CD8-positive, alpha-beta memory T cell (primary cell): Measurements from ENCODE around the gene POC1A. TPM values are rescaled to one million over a fixed set of nuclear protein-coding genes. Genes with fewer than 3 reads are reported as not detected.
"Not testable (repeated sequence)": the region's sequence is repeated elsewhere in the genome, so short reads cannot be mapped to it uniquely, and the experiment has no call there.

ENCODE experiments used
- CTCF ChIA-PET: fragments of 350-600 bp; sonication (Branson Sonifier 250); formaldehyde crosslinking; loops from one replicate; lab custom pipeline; 2021; ENCODE audit warnings: antibody characterized with exemption; lab: Charles Lee
- POLR2A ChIA-PET: fragments of 350-600 bp; sonication (Branson Sonifier 250); formaldehyde crosslinking; loops from one replicate; lab custom pipeline; 2021; ENCODE audit warnings: antibody characterized with exemption; lab: Charles Lee
- DNase-seq, 5 donors: peaks; one replicate each; pipeline versions ENCODE4 v3.0.0 to v3.0.0-alpha.2; 2020 to 2022; ENCODE audit warnings: mixed read lengths in 1 of 5
- H3K27ac ChIP-seq: one replicate; pipeline ENCODE4 v1.7.0; 2013; ENCODE audit warnings: low read depth, mild to moderate bottlenecking, low read length, moderate library complexity
- H3K27me3 ChIP-seq: 2 replicates; pipeline ENCODE4 v1.7.0; 2013; ENCODE audit warnings: low read length, mild to moderate bottlenecking; ENCODE audit not compliant: insufficient read depth, poor library complexity, severe bottlenecking
- H3K36me3 ChIP-seq: 2 replicates; pipeline ENCODE4 v1.7.0; 2013; ENCODE audit warnings: mild to moderate bottlenecking, low read length, moderate library complexity; ENCODE audit not compliant: insufficient read depth
- H3K4me1 ChIP-seq: 2 replicates; pipeline ENCODE4 v1.7.0; 2013; ENCODE audit warnings: mild to moderate bottlenecking, low read length, moderate library complexity; ENCODE audit not compliant: insufficient read depth
- H3K4me3 ChIP-seq: 2 replicates; pipeline ENCODE4 v1.7.0; 2013; ENCODE audit warnings: mild to moderate bottlenecking, low read length
- H3K9me3 ChIP-seq: 2 replicates; pipeline ENCODE4 v1.7.0; 2013; ENCODE audit warnings: mild to moderate bottlenecking, low read length
- H3K27ac Mint-ChIP-seq, 8 donors: one replicate each; pipeline ENCODE4 v1.8.0; 2020 to 2021; ENCODE audit warnings: mixed read lengths in 8 of 8, mild to moderate bottlenecking in 6 of 8, inconsistent platforms in 3 of 8, moderate library complexity in 3 of 8
- H3K27me3 Mint-ChIP-seq, 2 donors: one replicate each; pipeline ENCODE4 v1.8.0; 2020 to 2021; ENCODE audit warnings: mixed read lengths in 2 of 2, mild to moderate bottlenecking in 1 of 2, moderate library complexity in 1 of 2
- H3K36me3 Mint-ChIP-seq, 3 donors: one replicate each; pipeline ENCODE4 v1.8.0; 2020 to 2021; ENCODE audit warnings: mixed read lengths in 3 of 3, inconsistent platforms in 1 of 3, mild to moderate bottlenecking in 1 of 3
- H3K4me1 Mint-ChIP-seq, 3 donors: one replicate each; pipeline ENCODE4 v1.8.0; 2020 to 2021; ENCODE audit warnings: mixed read lengths in 3 of 3, inconsistent platforms in 1 of 3, mild to moderate bottlenecking in 1 of 3
- H3K4me3 Mint-ChIP-seq, 7 donors: one replicate each; pipeline ENCODE4 v1.8.0; 2020 to 2021; ENCODE audit warnings: mixed read lengths in 7 of 7, mild to moderate bottlenecking in 6 of 7, moderate library complexity in 4 of 7, inconsistent platforms in 2 of 7
- H3K9me3 Mint-ChIP-seq, 5 donors: one replicate each; pipeline ENCODE4 v1.8.0; 2020 to 2022; ENCODE audit warnings: mixed read lengths in 5 of 5, mild to moderate bottlenecking in 3 of 5, moderate library complexity in 2 of 5, inconsistent platforms in 1 of 5
- polyA plus RNA-seq: library from polyadenylated mRNA; unstranded; fragments of 300-500 nt; fragmentation: Illumina TruSeq; gene quantifications from one replicate; pipeline ENCODE4 v1.2.3, GENCODE V29; 2021
- total RNA-seq, 2 experiments: library from RNA; stranded (reverse); gene quantifications; one replicate each; pipeline ENCODE4 v1.2.3, GENCODE V29; 2021

Gene POC1A
- total and polyA plus RNA-seq, 3 experiments from 2014 or later = 1.5 to 22.7 (median 22.6) TPM

DNA sequence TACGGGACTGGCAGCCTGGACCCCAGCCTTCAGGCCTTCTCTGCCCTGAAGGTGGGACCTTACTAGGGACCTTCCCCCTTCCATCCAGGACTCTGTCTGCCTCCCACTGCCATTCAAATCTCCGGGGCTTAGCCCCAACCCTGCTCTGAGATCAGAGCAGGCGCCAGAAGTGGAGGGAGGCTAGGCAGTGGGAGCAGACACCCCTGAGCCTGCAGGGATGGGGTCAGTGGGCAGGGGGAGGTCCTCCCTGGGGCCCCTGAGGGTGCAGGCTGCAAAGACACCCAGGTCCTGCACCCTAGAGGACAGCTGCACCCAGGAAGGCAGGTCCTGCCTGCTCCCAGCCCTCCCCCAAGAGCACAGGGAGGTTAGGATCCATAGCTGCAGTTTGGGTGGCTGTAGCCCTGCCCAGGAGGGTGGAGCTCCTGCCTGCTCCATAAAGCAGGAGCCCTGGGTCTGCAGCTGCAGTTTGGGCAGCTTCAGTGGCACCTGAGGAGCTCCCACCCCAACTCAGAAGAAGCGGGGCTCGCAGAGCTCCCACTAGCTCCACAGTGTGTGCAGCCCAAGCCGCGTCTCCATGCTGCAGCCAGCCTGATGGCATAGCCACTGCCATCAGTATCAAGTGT, 8.1 kb upstream of the POC1A start:
- no peaks in the 10 kb centered on the region for H3K27me3 Mint-ChIP-seq
- Histone ChIP-seq H3K4me3 (no peak overlapping the region), H3K27ac (no peak overlapping the region), H3K36me3 (no peaks in the 10 kb centered on the region), H3K27me3 (no peaks in the 10 kb centered on the region), H3K4me1 (no peaks in the 10 kb centered on the region), H3K9me3 (no peaks in the 10 kb centered on the region)
- H3K27ac Mint-ChIP-seq = peak overlapping the region in 1 of 8 donors; percentile 47
- H3K36me3 Mint-ChIP-seq = no peaks in the 10 kb centered on the region
- no peaks in the 10 kb centered on the region for H3K4me1 Mint-ChIP-seq
- H3K4me3 Mint-ChIP-seq = no peak overlapping the region
- no peaks in the 10 kb centered on the region for H3K9me3 Mint-ChIP-seq
- POLR2A ChIA-PET = interaction anchor here (0.5 kb wide), 1 partner anchor 45 kb away, joined by 3 read pairs; no protein-coding TSS in a partner anchor
- DNase-seq = peak in 1 of 5 donors; percentile 25
- CTCF ChIA-PET = no interaction called here

DNA sequence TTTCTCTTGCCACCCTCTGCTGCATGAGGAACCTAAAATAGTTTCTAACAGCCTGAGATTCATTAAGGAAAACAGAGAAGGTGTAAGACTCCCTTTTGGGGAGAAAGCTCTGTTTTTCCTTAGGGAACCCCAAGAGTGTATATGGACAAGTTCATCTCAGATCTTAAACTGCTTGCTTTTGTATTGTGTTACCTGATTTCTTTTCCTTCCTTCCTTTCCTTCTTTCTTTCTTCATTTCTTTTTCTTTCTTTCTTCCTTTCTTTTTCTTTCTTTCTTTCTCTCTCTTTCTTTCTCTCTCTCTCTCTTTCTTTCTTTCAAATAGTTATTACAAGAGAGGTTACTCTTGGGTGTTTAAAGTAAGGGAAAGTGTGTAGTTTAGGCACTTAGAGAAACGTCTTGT, 5.3 kb upstream of the POC1A start:
- peak overlapping the region in 2 of 8 donors; percentile 3 to 40 for H3K27ac Mint-ChIP-seq

DNA sequence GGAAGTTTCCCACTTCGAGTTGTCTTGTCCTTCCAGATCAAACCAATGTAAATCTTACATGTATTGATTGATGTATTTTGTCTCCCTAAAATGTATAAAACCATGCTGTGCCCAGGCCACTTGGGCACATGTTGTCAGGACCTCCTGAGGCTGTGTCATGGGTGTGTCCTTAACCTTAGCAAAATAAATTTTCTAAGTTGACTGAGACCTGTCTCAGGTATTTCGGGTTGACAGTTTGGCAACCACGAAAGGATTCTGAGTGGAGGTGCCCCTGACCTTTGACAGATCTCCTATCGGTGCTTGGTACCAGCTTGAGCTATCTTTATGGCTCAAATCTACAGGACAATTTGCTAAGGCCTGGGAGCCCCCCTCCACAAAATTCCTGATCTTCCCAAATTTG, 1.7 kb upstream of the POC1A start:
- H3K9me3 Mint-ChIP-seq = no peaks in the 10 kb centered on the region
- ChIA-PET POLR2A (interaction anchor here (0.6 kb wide), 1 partner anchor 11 kb away, joined by 3 read pairs; no protein-coding TSS in a partner anchor), CTCF (interaction anchor here (0.7 kb wide), 1 partner anchor 100 kb away, joined by 3 read pairs; the partner anchor contains the start of gene DUSP7)
- DNase-seq = no peak
- Histone ChIP-seq H3K36me3 (no peaks in the 10 kb centered on the region), H3K4me1 (peaks cover 10% of the 10 kb centered on the region), H3K27me3 (no peaks in the 10 kb centered on the region), H3K9me3 (no peaks in the 10 kb centered on the region), H3K27ac (no peak overlapping the region), H3K4me3 (no peak overlapping the region)
- no peaks in the 10 kb centered on the region for H3K27me3 Mint-ChIP-seq
- H3K4me3 Mint-ChIP-seq = peak overlapping the region; percentile 45 to 92 (median 71)
- peak overlapping the region in 4 of 8 donors; percentile 69 to 79 (median 77) for H3K27ac Mint-ChIP-seq
- H3K36me3 Mint-ChIP-seq = peaks cover 0 to 6% (median 0%) of the 10 kb centered on the region in 3 donors
- H3K4me1 Mint-ChIP-seq = peaks cover 7 to 17% (median 8%) of the 10 kb centered on the region in 3 donors

More for the DNA sequence above, 5.3 kb upstream of the POC1A start:
- H3K4me3 Mint-ChIP-seq = peak overlapping the region in 1 of 7 donors; percentile 67
- H3K27me3 Mint-ChIP-seq = no peaks in the 10 kb centered on the region
- DNase-seq = no peak
- no peak overlapping the region for H3K27ac ChIP-seq
- no peaks in the 10 kb centered on the region for H3K9me3 Mint-ChIP-seq
- H3K27me3 ChIP-seq = no peaks in the 10 kb centered on the region
- ChIA-PET CTCF (no interaction called here), POLR2A (no interaction called here)
- H3K9me3 ChIP-seq = no peaks in the 10 kb centered on the region
- H3K4me3 ChIP-seq = no peak overlapping the region
- no peaks in the 10 kb centered on the region for H3K36me3 ChIP-seq
- peaks cover 0 to 4% (median 0%) of the 10 kb centered on the region in 3 donors for H3K36me3 Mint-ChIP-seq
- H3K4me1 Mint-ChIP-seq = peaks cover 6 to 10% (median 7%) of the 10 kb centered on the region in 3 donors
- peaks cover 4% of the 10 kb centered on the region for H3K4me1 ChIP-seq

DNA sequence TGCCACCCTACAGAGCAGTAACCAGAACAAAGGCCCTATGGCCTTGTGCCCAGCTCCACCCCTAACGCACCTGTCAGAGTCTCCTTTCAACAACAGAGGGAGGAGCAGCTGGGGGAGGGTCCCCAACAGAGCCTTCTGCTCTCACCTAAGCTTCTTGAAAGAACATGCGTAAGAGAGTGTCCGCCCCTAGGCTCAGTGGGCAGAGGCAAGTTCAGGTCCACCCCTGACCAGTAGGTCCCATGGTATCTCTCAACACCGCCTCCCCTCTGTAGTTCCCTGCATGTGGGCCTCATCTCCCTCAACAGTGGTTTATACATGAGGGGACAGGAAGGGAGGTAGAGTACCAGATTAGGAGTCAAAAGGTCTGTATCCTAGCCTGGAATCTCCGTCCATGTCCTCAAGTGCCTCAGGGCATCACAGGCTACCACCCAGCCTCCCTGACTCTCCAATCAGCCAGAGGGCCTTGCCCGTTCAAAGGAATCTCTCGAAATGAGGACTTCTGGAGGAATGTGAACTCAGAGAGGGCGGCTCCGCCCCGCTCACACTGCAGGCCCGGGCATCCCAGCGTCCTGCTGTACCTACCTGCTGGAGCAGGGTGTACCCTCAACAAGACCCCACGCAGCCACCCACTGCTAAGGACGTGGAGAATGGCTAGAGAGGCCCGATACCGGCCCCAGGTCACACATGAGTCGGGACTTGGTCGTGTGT, 680 bp downstream of the POC1A start:
- Mint-ChIP-seq H3K9me3 (no peaks in the 10 kb centered on the region), H3K27ac (peak overlapping the region in 6 of 8 donors; percentile 24 to 98 (median 74)), H3K4me3 (peak overlapping the region; percentile 92 to 98 (median 95)), H3K4me1 (peaks cover 7 to 17% (median 8%) of the 10 kb centered on the region in 3 donors), H3K36me3 (peaks cover 0 to 6% (median 0%) of the 10 kb centered on the region in 3 donors), H3K27me3 (no peaks in the 10 kb centered on the region)
- Histone ChIP-seq H3K9me3 (no peaks in the 10 kb centered on the region), H3K27ac (peak overlapping the region; percentile 84), H3K36me3 (no peaks in the 10 kb centered on the region), H3K4me3 (peak overlapping the region; percentile 95), H3K27me3 (no peaks in the 10 kb centered on the region), H3K4me1 (peaks cover 10% of the 10 kb centered on the region)
- DNase-seq = no peak
- ChIA-PET CTCF (interaction anchor here (0.8 to 1.6 kb wide), 4 partner anchors 9 to 153 kb away, joined by 3 to 4 read pairs (median 3); no protein-coding TSS in a partner anchor), POLR2A (interaction anchor here (1.0 to 1.4 kb wide), 3 partner anchors 44 to 100 kb away, joined by 3 to 6 read pairs (median 5); partner anchors contain the start of gene ALAS1)

DNA sequence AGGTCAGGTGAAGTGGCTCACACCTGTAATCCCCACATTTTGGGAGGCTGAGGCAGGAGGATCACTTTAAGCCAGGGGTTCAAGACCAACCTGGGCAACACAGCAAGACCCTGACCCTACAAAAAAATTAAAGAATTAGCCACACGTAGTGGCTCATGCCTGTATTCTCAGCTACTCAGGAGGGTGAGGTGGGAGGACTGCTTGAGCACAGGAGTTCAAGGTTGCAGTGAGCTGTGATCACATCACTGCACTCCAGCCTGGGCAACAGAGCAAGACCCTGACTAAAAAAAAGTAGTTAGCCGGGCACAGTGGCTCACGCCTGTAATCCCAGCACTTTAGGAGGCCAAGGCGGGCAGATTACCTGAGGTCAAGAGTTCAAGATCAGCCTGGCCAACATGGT, 2.2 kb downstream of the POC1A start:
- H3K36me3 ChIP-seq, H3K27me3 ChIP-seq, H3K9me3 Mint-ChIP-seq, H3K4me3 Mint-ChIP-seq, POLR2A ChIA-PET, H3K4me1 ChIP-seq, H3K27me3 Mint-ChIP-seq, H3K27ac ChIP-seq, DNase-seq, H3K9me3 ChIP-seq, H3K36me3 Mint-ChIP-seq, H3K4me3 ChIP-seq: not testable (repeated sequence)
- peak overlapping the region in 1 of 8 donors; percentile 26 for H3K27ac Mint-ChIP-seq
- CTCF ChIA-PET = interaction anchor here (1.6 kb wide), 1 partner anchor 150 kb away, joined by 4 read pairs; no protein-coding TSS in a partner anchor
- H3K4me1 Mint-ChIP-seq = peaks cover 7 to 17% (median 8%) of the 10 kb centered on the region in 3 donors

DNA sequence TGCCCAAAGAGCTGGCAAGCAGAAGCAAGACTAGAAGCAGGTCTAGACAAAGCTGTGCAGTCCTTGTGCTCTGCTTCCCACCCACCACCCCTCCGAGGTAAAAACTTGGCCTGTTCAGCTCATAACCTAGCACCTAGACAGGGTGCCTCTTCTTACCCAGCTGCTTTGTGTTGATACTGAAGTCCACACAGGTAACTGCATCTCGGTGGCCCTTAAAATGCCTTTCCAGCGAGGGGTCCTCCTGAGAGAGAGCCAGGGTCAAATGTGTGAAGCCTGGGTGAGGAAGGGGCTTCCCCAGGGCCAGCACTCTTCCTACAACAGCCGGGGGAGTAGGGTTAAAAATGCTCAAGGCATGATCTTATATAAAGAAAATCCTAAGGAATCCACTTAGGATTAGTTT, 3.4 kb downstream of the POC1A start:
- no peak overlapping the region for H3K27ac ChIP-seq
- no peak overlapping the region for H3K27ac Mint-ChIP-seq
- H3K9me3 Mint-ChIP-seq = no peaks in the 10 kb centered on the region
- ChIA-PET POLR2A (no interaction called here), CTCF (interaction anchor here (1.0 kb wide), 1 partner anchor 149 kb away, joined by 3 read pairs; no protein-coding TSS in a partner anchor)
- peaks cover 10% of the 10 kb centered on the region for H3K4me1 ChIP-seq
- H3K36me3 Mint-ChIP-seq = peaks cover 0 to 6% (median 0%) of the 10 kb centered on the region in 3 donors
- H3K9me3 ChIP-seq = no peaks in the 10 kb centered on the region
- no peaks in the 10 kb centered on the region for H3K27me3 Mint-ChIP-seq
- H3K4me3 ChIP-seq = no peak overlapping the region
- H3K4me3 Mint-ChIP-seq = no peak overlapping the region
- H3K36me3 ChIP-seq = no peaks in the 10 kb centered on the region
- no peak for DNase-seq
- no peaks in the 10 kb centered on the region for H3K27me3 ChIP-seq
- peaks cover 7 to 17% (median 8%) of the 10 kb centered on the region in 3 donors for H3K4me1 Mint-ChIP-seq

DNA sequence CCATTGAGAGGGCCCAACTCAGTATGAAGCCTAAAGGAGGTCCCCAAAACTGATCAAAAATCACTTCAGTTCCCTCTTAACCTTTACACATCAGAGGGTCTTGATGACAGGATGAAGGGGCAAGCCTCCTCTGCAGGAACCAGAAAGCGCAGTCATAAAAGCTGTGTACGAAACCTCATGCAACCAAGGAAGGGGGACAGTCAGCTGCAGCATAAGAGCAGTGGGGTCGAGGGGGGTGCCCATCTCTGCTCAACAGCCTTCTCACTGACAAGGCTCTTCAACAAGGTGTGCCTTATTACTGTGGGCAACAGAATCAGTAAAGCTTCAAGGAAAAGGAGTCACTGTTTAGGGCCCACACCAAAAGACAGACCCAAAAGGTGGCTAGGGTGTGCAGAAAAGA, 3.9 kb downstream of the POC1A start:
- peaks cover 4 to 13% (median 8%) of the 10 kb centered on the region in 3 donors for H3K4me1 Mint-ChIP-seq
- H3K4me1 ChIP-seq = peaks cover 10% of the 10 kb centered on the region
- H3K36me3 ChIP-seq = no peaks in the 10 kb centered on the region
- H3K27me3 Mint-ChIP-seq = no peaks in the 10 kb centered on the region
- H3K4me3 ChIP-seq = no peak overlapping the region
- no peaks in the 10 kb centered on the region for H3K27me3 ChIP-seq
- H3K27ac Mint-ChIP-seq = no peak overlapping the region
- ChIA-PET POLR2A (no interaction called here), CTCF (no interaction called here)
- H3K36me3 Mint-ChIP-seq = peaks cover 0 to 6% (median 0%) of the 10 kb centered on the region in 3 donors
- H3K27ac ChIP-seq = no peak overlapping the region
- H3K9me3 ChIP-seq = no peaks in the 10 kb centered on the region
- no peaks in the 10 kb centered on the region for H3K9me3 Mint-ChIP-seq
- DNase-seq = no peak
- no peak overlapping the region for H3K4me3 Mint-ChIP-seq
